Measurements from ENCODE around the gene LHFPL3.

DNA sequence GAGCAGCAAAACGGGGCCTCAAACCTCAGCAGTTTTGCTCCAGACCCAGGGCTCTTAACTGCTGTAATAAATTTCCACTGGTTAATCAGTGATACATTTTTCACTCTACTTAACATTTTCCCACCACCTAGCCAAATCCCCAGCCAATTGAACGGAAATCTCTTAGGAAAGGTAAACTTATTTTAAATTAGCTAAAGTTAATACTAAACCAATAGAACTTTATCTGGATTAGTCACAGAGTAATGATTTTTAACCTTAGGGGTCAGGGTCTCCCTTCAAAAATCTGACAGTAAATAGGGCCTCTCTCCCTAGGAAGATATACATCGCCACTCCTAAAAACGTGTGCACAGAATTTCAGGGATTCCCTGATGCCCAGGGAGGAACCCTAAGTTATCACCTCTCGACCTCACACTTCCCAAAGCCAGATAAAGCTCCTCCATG, 598.2 kb downstream of the LHFPL3 start:
- TF ChIP-seq EZH2 (IDR thresholded peaks at IDR 0.05; ENCODE audit: insufficient read depth, poor library complexity, severe bottlenecking): no peak
- no peak for TF ChIP-seq EZH2phosphoT487 (IDR thresholded peaks at IDR 0.05; ENCODE audit: insufficient read depth, low read depth)

Data from GM23248 (cell line).